HepG2 (cell line): ENCODE results near the gene TSNAX. TPM values are rescaled to one million over a fixed set of nuclear protein-coding genes. Genes with fewer than 3 reads are reported as not detected.

Experiments used
- ATRX ChIP-seq: sonication (generic); formaldehyde crosslinking; IDR thresholded peaks from 2 replicates; pipeline ENCODE4 v1.4.0; 2020; ENCODE audit warnings: missing genetic modification reagents, borderline replicate concordance
- CBX2 ChIP-seq, 2 experiments: fragments of 200-600 bp in 1 of 2; sonication (generic); formaldehyde crosslinking in 1 of 2; IDR thresholded peaks; 2 replicates each; pipeline versions ENCODE4 v1.7.0 to v1.8.1; 2018 to 2022; ENCODE audit warnings: low read depth in 2 of 2, low read length in 1 of 2, mild to moderate bottlenecking in 1 of 2, missing genetic modification reagents in 1 of 2
- CREB1 ChIP-seq, 2 experiments: fragments of 450-650 bp in 1 of 2; IDR thresholded peaks; 2 replicates each; pipeline ENCODE4 v1.6.1; 2016 to 2017; ENCODE audit warnings: control low read depth in 1 of 2, mild to moderate bottlenecking in 1 of 2, missing compliant biosample characterization in 1 of 2, missing genetic modification characterization in 1 of 2
- GZF1 ChIP-seq: sonication (generic); formaldehyde crosslinking; IDR thresholded peaks from 2 replicates; pipeline ENCODE4 v1.5.1; 2020; ENCODE audit warnings: mild to moderate bottlenecking, missing genetic modification reagents
- HOXD1 ChIP-seq: sonication (generic); formaldehyde crosslinking; IDR thresholded peaks from 2 replicates; pipeline ENCODE4 v1.5.0; 2020; ENCODE audit warnings: missing genetic modification reagents
- MYNN ChIP-seq: sonication (generic); formaldehyde crosslinking; IDR thresholded peaks from 2 replicates; pipeline ENCODE4 v1.4.0; 2020; ENCODE audit warnings: mild to moderate bottlenecking, low read depth, missing genetic modification reagents
- NFAT5 ChIP-seq: sonication (generic); formaldehyde crosslinking; IDR thresholded peaks from 2 replicates; pipeline ENCODE4 v1.4.0; 2020; ENCODE audit warnings: missing genetic modification reagents
- NFIB ChIP-seq: sonication (generic); formaldehyde crosslinking; IDR thresholded peaks from 2 replicates; pipeline ENCODE4 v1.9.0; 2021; ENCODE audit warnings: missing genetic modification reagents, mild to moderate bottlenecking, borderline replicate concordance
- POLR2A ChIP-seq, 2 experiments: IDR thresholded peaks; 2 replicates each; pipeline ENCODE4 v1.6.1; 2011; ENCODE audit warnings: low read depth in 2 of 2, low read length in 2 of 2, mild to moderate bottlenecking in 1 of 2, moderate library complexity in 1 of 2; ENCODE audit not compliant: insufficient read depth in 1 of 2
- RARG ChIP-seq: sonication (generic); formaldehyde crosslinking; IDR thresholded peaks from 2 replicates; pipeline ENCODE4 v1.4.0; 2020; ENCODE audit warnings: low read depth, mild to moderate bottlenecking, missing genetic modification reagents
- SNAPC5 ChIP-seq: sonication (generic); formaldehyde crosslinking; IDR thresholded peaks from 2 replicates; pipeline ENCODE4 v1.8.1; 2023; ENCODE audit warnings: mild to moderate bottlenecking, missing genetic modification reagents, borderline replicate concordance
- SRSF1 ChIP-seq: fragments of 200-400 bp; formaldehyde crosslinking; optimal IDR thresholded peaks from 2 replicates; pipeline ENCODE3; 2017; ENCODE audit warnings: mild to moderate bottlenecking, low read depth, low read length, moderate library complexity
- ZFP41 ChIP-seq: sonication (generic); formaldehyde crosslinking; IDR thresholded peaks from 2 replicates; pipeline ENCODE4 v1.4.0; 2020; ENCODE audit warnings: mild to moderate bottlenecking, missing genetic modification reagents, borderline replicate concordance
- ZNF17 ChIP-seq: sonication (generic); formaldehyde crosslinking; IDR thresholded peaks from 2 replicates; pipeline ENCODE4 v1.5.0; 2020; ENCODE audit warnings: mild to moderate bottlenecking, missing genetic modification reagents
- ZNF256 ChIP-seq: sonication (generic); formaldehyde crosslinking; conservative IDR thresholded peaks from 2 replicates; pipeline ENCODE4 v1.4.0; 2020; ENCODE audit warnings: missing genetic modification reagents
- ZNF280B ChIP-seq: sonication (generic); formaldehyde crosslinking; IDR thresholded peaks from 2 replicates; pipeline ENCODE4 v1.5.0; 2020; ENCODE audit warnings: missing genetic modification reagents, mild to moderate bottlenecking, borderline replicate concordance
- ZNF296 ChIP-seq: sonication (generic); formaldehyde crosslinking; conservative IDR thresholded peaks from 2 replicates; pipeline ENCODE4 v1.5.0; 2020; ENCODE audit warnings: mild to moderate bottlenecking, missing genetic modification reagents
- ZNF549 ChIP-seq: sonication (generic); formaldehyde crosslinking; IDR thresholded peaks from 2 replicates; pipeline ENCODE4 v1.5.0; 2020; ENCODE audit warnings: missing genetic modification reagents
- ZNF589 ChIP-seq: sonication (generic); formaldehyde crosslinking; conservative IDR thresholded peaks from 2 replicates; pipeline ENCODE4 v1.8.0; 2022; ENCODE audit warnings: mild to moderate bottlenecking, moderate library complexity, missing genetic modification reagents
- ZNF678 ChIP-seq: sonication (generic); formaldehyde crosslinking; IDR thresholded peaks from 2 replicates; pipeline ENCODE4 v1.4.0; 2020; ENCODE audit warnings: mild to moderate bottlenecking, missing genetic modification reagents
- ZNF724P ChIP-seq: sonication (generic); formaldehyde crosslinking; IDR thresholded peaks from 2 replicates; pipeline ENCODE4 v1.8.0; 2022; ENCODE audit warnings: missing genetic modification reagents, borderline replicate concordance
- ZNF83 ChIP-seq: sonication (generic); formaldehyde crosslinking; IDR thresholded peaks from 2 replicates; pipeline ENCODE4 v1.4.0; 2020; ENCODE audit warnings: missing genetic modification reagents, mild to moderate bottlenecking, borderline replicate concordance
- polyA plus RNA-seq, 8 experiments: library from polyadenylated mRNA; depleted of rRNA in 3 of 8; stranded (reverse) in 7 of 8; unstranded in 1 of 8; fragments of >200 nt; fragmentation: Illumina TruSeq in 4 of 8; extraction: Trizol in 4 of 8; gene quantifications; 2 replicates each; pipeline versions ENCODE4 v1.2.1 to v1.2.3, GENCODE V29; 2011 to 2016; ENCODE audit warnings: low read depth in 4 of 8, missing spikeins in 1 of 8, mixed read lengths in 1 of 8; ENCODE audit not compliant: insufficient read depth in 1 of 8
- total RNA-seq, 5 experiments: library from RNA; depleted of rRNA; stranded (reverse); fragments of >200 nt; fragmentation: Illumina TruSeq; extraction: Trizol; gene quantifications; 2 replicates each; pipeline ENCODE4 v1.2.3, GENCODE V29; 2016; ENCODE audit warnings: low read depth in 1 of 5

The TSNAX gene
- total and polyA plus RNA-seq, 2 of the 13 experiments (the other 11 are each of a cell fraction or from before 2014, with no cell fraction given), result 13.2 to 46.2 TPM

GRCh38 chr1:231528172-231529029, at the start of gene TSNAX (continued):
- TF ChIP-seq CREB1 (IDR thresholded peaks at IDR 0.05), result peak; percentile 84
- TF ChIP-seq CREB1 (CRISPR knock-in tag; IDR thresholded peaks at IDR 0.05), result peak; percentile 92
- no peak for TF ChIP-seq GZF1 (CRISPR knock-in tag)
- no peak for TF ChIP-seq ATRX
- TF ChIP-seq ZNF256, result no peak
- TF ChIP-seq ZNF296, result no peak
- no peak for TF ChIP-seq CBX2 (IDR thresholded peaks at IDR 0.05; ENCODE audit: low read depth, low read length)
- peak; percentile 42; the same call in 1 of the 2 replicates for TF ChIP-seq CBX2 (CRISPR knock-in tag; IDR thresholded peaks at IDR 0.05; ENCODE audit: low read depth)
- no peak for TF ChIP-seq NFIB
- TF ChIP-seq ZNF17 (CRISPR knock-in tag), result no peak
- no peak for TF ChIP-seq ZNF83
- no peak for TF ChIP-seq SRSF1
- TF ChIP-seq SNAPC5 (CRISPR knock-in tag), result no peak
- TF ChIP-seq ZNF724P (CRISPR knock-in tag), result 0 out of 2 replicates have a peak, but pooled peaks have one; percentile 60
- peak; percentile 38; the same call in 1 of the 2 replicates for TF ChIP-seq ZNF280B (CRISPR knock-in tag)
- TF ChIP-seq NFAT5 (CRISPR knock-in tag), result no peak
- TF ChIP-seq MYNN, result no peak
- TF ChIP-seq POLR2A (IDR thresholded peaks at IDR 0.05; ENCODE audit: insufficient read depth in 1 of 2, low read depth in 2 of 2, low read length in 2 of 2), result peak; percentile 85 to 91
- TF ChIP-seq HOXD1, result 0 out of 2 replicates have a peak, but pooled peaks have one; percentile 20
- TF ChIP-seq ZFP41 (CRISPR knock-in tag), result no peak
- no peak for TF ChIP-seq RARG
- TF ChIP-seq ZNF549 (CRISPR knock-in tag), result no peak
- TF ChIP-seq ZNF678, result 0 out of 2 replicates have a peak, but pooled peaks have one; percentile 63
- TF ChIP-seq ZNF589 (CRISPR knock-in tag), result no peak
